Measurements from ENCODE around the gene ADCY2. TPM values are rescaled to one million over a fixed set of nuclear protein-coding genes. Genes with fewer than 3 reads are reported as not detected.

The ADCY2 gene
- total RNA-seq, 1 experiment from 2014 or later = 0.34 TPM

DNA sequence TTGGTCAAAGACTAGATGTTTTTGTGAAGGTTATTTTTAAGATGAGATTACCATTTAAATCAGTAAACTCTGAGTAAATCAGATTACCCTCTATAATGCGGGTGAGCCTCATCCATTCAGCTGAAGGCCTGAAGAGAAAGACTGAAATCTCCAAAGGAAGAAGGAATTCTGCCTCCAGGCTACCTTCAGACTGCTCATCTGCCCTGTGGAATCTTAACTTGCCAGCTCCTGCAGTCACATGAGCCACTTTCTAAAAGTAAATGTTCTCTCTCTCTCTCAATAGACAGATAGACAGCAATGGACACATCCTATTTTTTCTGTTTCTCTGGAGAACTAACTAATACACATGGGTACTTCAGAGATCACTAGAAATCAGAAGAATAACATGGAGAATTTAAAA is 272.2 kb downstream of the ADCY2 start:
- Histone ChIP-seq H3K36me3 (ENCODE audit: insufficient read depth, low read length, poor library complexity, severe bottlenecking) (no peaks in the 10 kb centered on the region), H3K27ac (ENCODE audit: low read depth, low read length, poor library complexity, severe bottlenecking) (no peak overlapping the region), H3K4me1 (ENCODE audit: insufficient read depth, low read length, poor library complexity, severe bottlenecking) (no peaks in the 10 kb centered on the region), H3K9me3 (ENCODE audit: low read depth, low read length, poor library complexity, severe bottlenecking) (no peaks in the 10 kb centered on the region), H3K4me3 (ENCODE audit: low read depth, low read length, poor library complexity, severe bottlenecking) (no peak overlapping the region), H3K27me3 (replicated peaks; ENCODE audit: insufficient read depth, low read depth, low read length, poor library complexity) (no peaks in the 10 kb centered on the region)
- ChIA-PET CTCF (no interaction called here), POLR2A (ENCODE audit: low non-redundant PET) (no interaction called here)
- DNase-seq (ENCODE audit: low spot score) = no peak
- intact Hi-C loops (cut with micrococcal nuclease; ENCODE audit: unreplicated experiment) = no loop called here
- no TSS peak for BruUV-seq (replicated peaks)
- TF ChIP-seq CTCF (conservative IDR thresholded peaks at IDR 0.05; ENCODE audit: low read depth, low read length) (no peak), EZH2 (IDR thresholded peaks at IDR 0.05; ENCODE audit: borderline replicate concordance, low read depth, low read length, poor library complexity, severe bottlenecking) (no peak)

- CTCF ChIA-PET = no interaction called here
- Histone ChIP-seq H3K36me3 (ENCODE audit: insufficient read depth, low read length, poor library complexity, severe bottlenecking) (no peaks in the 10 kb centered on the region), H3K4me3 (ENCODE audit: low read depth, low read length, poor library complexity, severe bottlenecking) (no peak overlapping the region), H3K9me3 (ENCODE audit: low read depth, low read length, poor library complexity, severe bottlenecking) (no peaks in the 10 kb centered on the region), H3K27ac (ENCODE audit: low read depth, low read length, poor library complexity, severe bottlenecking) (no peak overlapping the region), H3K4me1 (ENCODE audit: insufficient read depth, low read length, poor library complexity, severe bottlenecking) (no peaks in the 10 kb centered on the region), H3K27me3 (replicated peaks; ENCODE audit: insufficient read depth, low read depth, low read length, poor library complexity) (no peaks in the 10 kb centered on the region)
- intact Hi-C loops (cut with micrococcal nuclease; ENCODE audit: unreplicated experiment) = no loop called here
- POLR2A ChIA-PET (ENCODE audit: low non-redundant PET) = no interaction called here
- no peak for DNase-seq (ENCODE audit: low spot score)
- BruUV-seq (replicated peaks) = no TSS peak
- no peak for TF ChIP-seq EZH2 (IDR thresholded peaks at IDR 0.05; ENCODE audit: borderline replicate concordance, low read depth, low read length, poor library complexity, severe bottlenecking)
Measured at GRCh38 chr5:7668627-7669026, 272.7 kb downstream of the ADCY2 start.

- intact Hi-C loops (cut with micrococcal nuclease; ENCODE audit: unreplicated experiment) = no loop called here
- H3K36me3 ChIP-seq (ENCODE audit: insufficient read depth, low read length, poor library complexity, severe bottlenecking) = no peaks in the 10 kb centered on the region
- ChIA-PET POLR2A (ENCODE audit: low non-redundant PET) (no interaction called here), CTCF (interaction anchor here (0.7 kb wide), 1 partner anchor 275 kb away, joined by 3 read pairs; no protein-coding TSS in a partner anchor)
- H3K4me3 ChIP-seq (ENCODE audit: low read depth, low read length, poor library complexity, severe bottlenecking) = no peak overlapping the region
- DNase-seq (ENCODE audit: low spot score) = peak; percentile 21
- TF ChIP-seq EZH2 (IDR thresholded peaks at IDR 0.05; ENCODE audit: borderline replicate concordance, low read depth, low read length, poor library complexity, severe bottlenecking) (no peak), CTCF (conservative IDR thresholded peaks at IDR 0.05; ENCODE audit: low read depth, low read length) (no peak)
- no TSS peak for BruUV-seq (replicated peaks)
- no peaks in the 10 kb centered on the region for H3K4me1 ChIP-seq (ENCODE audit: insufficient read depth, low read length, poor library complexity, severe bottlenecking)
- H3K27ac ChIP-seq (ENCODE audit: low read depth, low read length, poor library complexity, severe bottlenecking) = no peak overlapping the region
- no peaks in the 10 kb centered on the region for H3K9me3 ChIP-seq (ENCODE audit: low read depth, low read length, poor library complexity, severe bottlenecking)
- H3K27me3 ChIP-seq (replicated peaks; ENCODE audit: insufficient read depth, low read depth, low read length, poor library complexity) = no peaks in the 10 kb centered on the region
Measured at GRCh38 chr5:7671381-7671993, 275.5 kb downstream of the ADCY2 start.

DNA sequence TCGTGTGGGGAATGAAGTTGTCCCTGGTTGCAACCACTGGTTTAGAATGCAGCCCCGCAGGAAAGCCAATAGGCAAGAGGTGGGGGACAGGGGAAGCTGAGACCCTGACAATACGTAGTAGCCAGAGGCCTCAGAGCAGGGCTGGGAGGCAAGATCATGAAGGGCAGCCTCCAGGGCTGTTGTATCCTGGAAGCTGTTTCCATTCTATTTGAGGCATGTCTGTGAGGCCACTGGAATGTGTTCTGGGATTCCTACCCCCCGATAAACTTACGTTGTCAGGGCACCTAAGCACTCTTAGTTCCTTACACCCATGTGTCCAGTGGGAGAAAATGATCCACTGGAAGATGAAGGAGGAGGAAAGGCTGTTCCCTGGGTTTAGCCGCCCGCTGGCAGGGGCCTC is 277.7 kb downstream of the ADCY2 start:
- no peak overlapping the region for H3K4me3 ChIP-seq (ENCODE audit: low read depth, low read length, poor library complexity, severe bottlenecking)
- no TSS peak for BruUV-seq (replicated peaks)
- no peaks in the 10 kb centered on the region for H3K36me3 ChIP-seq (ENCODE audit: insufficient read depth, low read length, poor library complexity, severe bottlenecking)
- TF ChIP-seq EZH2 (IDR thresholded peaks at IDR 0.05; ENCODE audit: borderline replicate concordance, low read depth, low read length, poor library complexity, severe bottlenecking) (no peak), CTCF (conservative IDR thresholded peaks at IDR 0.05; ENCODE audit: low read depth, low read length) (no peak)
- no peaks in the 10 kb centered on the region for H3K9me3 ChIP-seq (ENCODE audit: low read depth, low read length, poor library complexity, severe bottlenecking)
- H3K27me3 ChIP-seq (replicated peaks; ENCODE audit: insufficient read depth, low read depth, low read length, poor library complexity) = no peaks in the 10 kb centered on the region
- no peak overlapping the region for H3K27ac ChIP-seq (ENCODE audit: low read depth, low read length, poor library complexity, severe bottlenecking)
- POLR2A ChIA-PET (ENCODE audit: low non-redundant PET) = no interaction called here
- DNase-seq (ENCODE audit: low spot score) = no peak
- intact Hi-C loops (cut with micrococcal nuclease; ENCODE audit: unreplicated experiment) = no loop called here
- CTCF ChIA-PET = no interaction called here
- no peaks in the 10 kb centered on the region for H3K4me1 ChIP-seq (ENCODE audit: insufficient read depth, low read length, poor library complexity, severe bottlenecking)
